Upper lobe of left lung (tissue), 4 donors: ENCODE data around the gene VWA5B1.

Experiments used
- EP300 ChIP-seq, 4 donors: sonication (generic); formaldehyde crosslinking; IDR thresholded peaks; one replicate each; pipeline ENCODE4 v1.5.1; 2017; ENCODE audit warnings: antibody characterized with exemption in 4 of 4, control low read depth in 2 of 4
- POLR2A ChIP-seq, 4 donors: fragments of 450-650 bp; IDR thresholded peaks; one replicate each; pipeline ENCODE4 v1.5.1; 2016 to 2017; ENCODE audit warnings: antibody characterized with exemption in 4 of 4, mild to moderate bottlenecking in 2 of 4

DNA sequence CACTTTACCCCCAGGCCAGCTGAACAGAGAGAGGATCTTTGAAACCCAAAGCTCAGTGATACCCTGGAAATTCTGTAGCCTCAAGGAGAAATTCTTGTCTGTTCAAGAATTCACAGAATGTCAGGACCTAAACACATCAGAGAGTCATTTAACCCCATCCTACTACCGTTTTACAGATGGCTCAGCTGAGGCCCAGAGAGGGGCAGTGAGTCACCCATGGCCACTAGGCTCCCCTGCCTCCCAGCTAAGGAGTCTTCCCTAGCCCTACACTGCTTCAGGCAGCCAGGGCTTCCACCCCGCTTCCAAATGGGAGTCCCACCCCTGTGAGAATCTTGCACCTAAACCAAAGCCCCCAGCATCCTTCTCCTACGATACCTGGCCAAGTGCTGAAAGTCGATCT, 28.3 kb downstream of the VWA5B1 start:
- TF ChIP-seq EP300 (IDR thresholded peaks at IDR 0.05) (no peak), POLR2A (IDR thresholded peaks at IDR 0.05) (no peak)
